ENCODE data around the gene AGAP1. TPM values are rescaled to one million over a fixed set of nuclear protein-coding genes. Genes with fewer than 3 reads are reported as not detected.

The AGAP1 gene
- total and polyA plus RNA-seq, 9 donors, result 5.7 to 32.2 (median 20.2) TPM

GRCh38 chr2:235523486-235524150 lies 29.8 kb downstream of the AGAP1 start:
- no peaks in the 10 kb centered on the region for H3K9me3 ChIP-seq
- peaks cover 2% of the 10 kb centered on the region for H3K4me1 ChIP-seq (ENCODE audit: insufficient read depth)
- intact Hi-C loops (cut with DNase I), result no loop called here
- no peak overlapping the region for H3K27ac ChIP-seq
- TF ChIP-seq POLR2A (IDR thresholded peaks at IDR 0.05) (no peak), EP300 (IDR thresholded peaks at IDR 0.05) (no peak), CTCF (IDR thresholded peaks at IDR 0.05) (no peak)
- H3K36me3 ChIP-seq, result no peaks in the 10 kb centered on the region
- H3K27me3 ChIP-seq, result no peaks in the 10 kb centered on the region
- 91 to 96% (median 94%) methylated on average over 16 to 18 of the region's 18 CpGs for WGBS, 3 donors
- DNase-seq, result peak in 1 of 5 donors; percentile 17
- no peak overlapping the region for H3K4me3 ChIP-seq

- WGBS, 3 donors, result 39 to 63% (median 49%) methylated on average over 1 of the region's 1 CpG
- no peaks in the 10 kb centered on the region for H3K36me3 ChIP-seq
- no peak for TF ChIP-seq CTCF (IDR thresholded peaks at IDR 0.05)
- TF ChIP-seq POLR2A (IDR thresholded peaks at IDR 0.05), result no peak
- no peak for TF ChIP-seq EP300 (IDR thresholded peaks at IDR 0.05)
- intact Hi-C loops (cut with DNase I), result no loop called here
- H3K27me3 ChIP-seq, result no peaks in the 10 kb centered on the region
- no peaks in the 10 kb centered on the region for H3K9me3 ChIP-seq
- H3K27ac ChIP-seq, result no peak overlapping the region
- peaks cover 2% of the 10 kb centered on the region for H3K4me1 ChIP-seq (ENCODE audit: insufficient read depth)
- DNase-seq, result no peak
- no peak overlapping the region for H3K4me3 ChIP-seq
Measured at GRCh38 chr2:235526166-235526565, 32.3 kb downstream of the AGAP1 start.

- Histone ChIP-seq H3K4me3 (no peak overlapping the region), H3K36me3 (no peaks in the 10 kb centered on the region), H3K27ac (no peak overlapping the region), H3K9me3 (no peaks in the 10 kb centered on the region), H3K4me1 (ENCODE audit: insufficient read depth) (peaks cover 2% of the 10 kb centered on the region), H3K27me3 (no peaks in the 10 kb centered on the region)
- intact Hi-C loops (cut with DNase I), result no loop called here
- TF ChIP-seq EP300 (IDR thresholded peaks at IDR 0.05), result no peak
- no peak for TF ChIP-seq CTCF (IDR thresholded peaks at IDR 0.05)
- TF ChIP-seq POLR2A (IDR thresholded peaks at IDR 0.05), result no peak
- DNase-seq, result peak in 1 of 5 donors; percentile 19
- 34 to 59% (median 41%) methylated on average over 7 of the region's 7 CpGs for WGBS, 3 donors
Measured at GRCh38 chr2:235527806-235528469, 34.1 kb downstream of the AGAP1 start.

GRCh38 chr2:235529621-235530020 lies 35.8 kb downstream of the AGAP1 start:
- Histone ChIP-seq H3K27ac (no peak overlapping the region), H3K27me3 (no peaks in the 10 kb centered on the region), H3K4me1 (ENCODE audit: insufficient read depth) (peaks cover 4% of the 10 kb centered on the region), H3K4me3 (no peak overlapping the region), H3K9me3 (no peaks in the 10 kb centered on the region), H3K36me3 (no peaks in the 10 kb centered on the region)
- DNase-seq, result peak in 1 of 5 donors; percentile 7
- TF ChIP-seq EP300 (IDR thresholded peaks at IDR 0.05), result no peak
- no peak for TF ChIP-seq CTCF (IDR thresholded peaks at IDR 0.05)
- no peak for TF ChIP-seq POLR2A (IDR thresholded peaks at IDR 0.05)
- intact Hi-C loops (cut with DNase I), result loop anchor here in 1 of 4 donors (5.0 kb wide), 1 partner anchor 352 kb away; no protein-coding TSS in a partner anchor
- 97 to 100% (median 100%) methylated on average over 3 of the region's 3 CpGs for WGBS, 3 donors
